WTC11 (cell line): ENCODE data around the gene STX8. TPM values are rescaled to one million over a fixed set of nuclear protein-coding genes. Genes with fewer than 3 reads are reported as not detected.

Experiments
- ATAC-seq: fragments of 200-7000 bp; cut with Tn5 transposase; 2 replicates; pipeline ENCODE4 v1.10.0; 2021; ENCODE audit warnings: mild to moderate bottlenecking, moderate library complexity
- CTCF ChIA-PET: fragments of 300-600 bp; sonication (Branson Sonifier 250); formaldehyde crosslinking; loops from one replicate; lab custom pipeline; 2021; ENCODE audit warnings: antibody characterized with exemption; lab: Charles Lee
- POLR2A ChIA-PET: fragments of 350-600 bp; sonication (Branson Sonifier 250); formaldehyde crosslinking; loops from one replicate; lab custom pipeline; 2021; ENCODE audit warnings: antibody characterized with exemption; lab: Charles Lee
- DNase-seq: peaks from one replicate; pipeline ENCODE4 v3.0.0; 2021; ENCODE audit warnings: low spot score
- H3K27ac Mint-ChIP-seq: 2 replicates; pipeline ENCODE4 v1.8.0; 2021; ENCODE audit warnings: mixed read lengths
- H3K27me3 Mint-ChIP-seq: 2 replicates; pipeline ENCODE4 v1.8.0; 2021; ENCODE audit warnings: low read depth, mild to moderate bottlenecking, moderate library complexity, mixed read lengths
- H3K36me3 Mint-ChIP-seq: 2 replicates; pipeline ENCODE4 v1.8.0; 2021; ENCODE audit warnings: mixed read lengths
- H3K4me1 Mint-ChIP-seq: 2 replicates; pipeline ENCODE4 v1.8.0; 2022; ENCODE audit warnings: mixed read lengths
- H3K4me3 Mint-ChIP-seq: 2 replicates; pipeline ENCODE4 v1.8.0; 2021; ENCODE audit warnings: mild to moderate bottlenecking, moderate library complexity, mixed read lengths
- H3K9me3 Mint-ChIP-seq: 2 replicates; pipeline ENCODE4 v1.8.0; 2021; ENCODE audit warnings: mixed read lengths
- CREM ChIP-seq: sonication (generic); formaldehyde crosslinking; IDR thresholded peaks from 2 replicates; pipeline ENCODE4 v1.8.1; 2022; ENCODE audit warnings: mild to moderate bottlenecking, missing genetic modification reagents, moderate library complexity
- ELF4 ChIP-seq: sonication (generic); formaldehyde crosslinking; IDR thresholded peaks from 2 replicates; pipeline ENCODE4 v1.8.1; 2022; ENCODE audit warnings: low read depth, mild to moderate bottlenecking, moderate library complexity, missing genetic modification reagents
- GTF2I ChIP-seq: fragments of 250-450 bp; sonication (Bioruptor Pico); conservative IDR thresholded peaks from 2 replicates; pipeline ENCODE4 v1.4.0; 2021; ENCODE audit warnings: mild to moderate bottlenecking
- JUN ChIP-seq: sonication (generic); formaldehyde crosslinking; IDR thresholded peaks from 2 replicates; pipeline ENCODE4 v1.8.0; 2023; ENCODE audit warnings: mild to moderate bottlenecking, missing genetic modification reagents
- MXD4 ChIP-seq: fragments of 250-450 bp; sonication (Bioruptor Pico); IDR thresholded peaks from 2 replicates; pipeline ENCODE4 v1.8.0; 2021; ENCODE audit warnings: mild to moderate bottlenecking, moderate library complexity, borderline replicate concordance
- MYBL2 ChIP-seq: sonication (generic); formaldehyde crosslinking; IDR thresholded peaks from 2 replicates; pipeline ENCODE4 v1.8.1; 2023; ENCODE audit warnings: mild to moderate bottlenecking, moderate library complexity, missing genetic modification reagents
- NR3C1 ChIP-seq: sonication (generic); formaldehyde crosslinking; conservative IDR thresholded peaks from 2 replicates; pipeline ENCODE4 v1.8.1; 2023; ENCODE audit warnings: low read depth, mild to moderate bottlenecking, missing genetic modification reagents
- SMAD4 ChIP-seq: sonication (generic); formaldehyde crosslinking; IDR thresholded peaks from 2 replicates; pipeline ENCODE4 v1.8.0; 2022; ENCODE audit warnings: mild to moderate bottlenecking, missing genetic modification reagents
- SOX15 ChIP-seq: fragments of 250-450 bp; sonication (Bioruptor Pico); IDR thresholded peaks from 2 replicates; pipeline ENCODE4 v1.9.0; 2021; ENCODE audit warnings: mild to moderate bottlenecking
- SP1 ChIP-seq: sonication (generic); formaldehyde crosslinking; conservative IDR thresholded peaks from 2 replicates; pipeline ENCODE4 v1.8.1; 2022; ENCODE audit warnings: missing genetic modification reagents
- TEAD1 ChIP-seq: sonication (generic); formaldehyde crosslinking; IDR thresholded peaks from 2 replicates; pipeline ENCODE4 v1.8.0; 2022; ENCODE audit warnings: mild to moderate bottlenecking, missing genetic modification reagents
- TEAD4 ChIP-seq: sonication (generic); formaldehyde crosslinking; IDR thresholded peaks from 2 replicates; pipeline ENCODE4 v1.8.0; 2022; ENCODE audit warnings: mild to moderate bottlenecking, missing genetic modification reagents
- ZNF219 ChIP-seq: sonication (generic); formaldehyde crosslinking; IDR thresholded peaks from 2 replicates; pipeline ENCODE4 v1.8.0; 2023; ENCODE audit warnings: missing genetic modification reagents, mild to moderate bottlenecking, borderline replicate concordance
- total RNA-seq: library from RNA; stranded (reverse); gene quantifications from 3 replicates; pipeline ENCODE4 v1.2.3, GENCODE V29; 2021
- TF ChIP-seq, protein P1 (sequence below): fragments of 250-450 bp; sonication (Bioruptor Pico); IDR thresholded peaks from 2 replicates; pipeline ENCODE4 v1.9.0; 2021; ENCODE audit warnings: mild to moderate bottlenecking
- TF ChIP-seq, protein P2 (sequence below): sonication (generic); formaldehyde crosslinking; conservative IDR thresholded peaks from 2 replicates; pipeline ENCODE4 v1.8.1; 2022; ENCODE audit warnings: mild to moderate bottlenecking, missing genetic modification reagents
- TF ChIP-seq, protein P3 (sequence below): sonication (generic); formaldehyde crosslinking; IDR thresholded peaks from 2 replicates; pipeline ENCODE4 v1.8.1; 2022; ENCODE audit warnings: missing genetic modification reagents, borderline replicate concordance
- TF ChIP-seq, protein P4 (sequence below): sonication (generic); formaldehyde crosslinking; IDR thresholded peaks from 2 replicates; pipeline ENCODE4 v1.8.1; 2023; ENCODE audit warnings: mild to moderate bottlenecking, missing genetic modification reagents, moderate library complexity
- TF ChIP-seq, protein P5 (sequence below): sonication (generic); formaldehyde crosslinking; IDR thresholded peaks from 2 replicates; pipeline ENCODE4 v1.8.1; 2022; ENCODE audit warnings: low read depth, mild to moderate bottlenecking, moderate library complexity, missing genetic modification reagents, borderline replicate concordance
- TF ChIP-seq, protein P6 (sequence below): sonication (generic); formaldehyde crosslinking; IDR thresholded peaks from 2 replicates; pipeline ENCODE4 v1.8.0; 2022; ENCODE audit warnings: missing genetic modification reagents

Gene STX8
- total RNA-seq, 1 experiment from 2014 or later, result 39.9 TPM

DNA sequence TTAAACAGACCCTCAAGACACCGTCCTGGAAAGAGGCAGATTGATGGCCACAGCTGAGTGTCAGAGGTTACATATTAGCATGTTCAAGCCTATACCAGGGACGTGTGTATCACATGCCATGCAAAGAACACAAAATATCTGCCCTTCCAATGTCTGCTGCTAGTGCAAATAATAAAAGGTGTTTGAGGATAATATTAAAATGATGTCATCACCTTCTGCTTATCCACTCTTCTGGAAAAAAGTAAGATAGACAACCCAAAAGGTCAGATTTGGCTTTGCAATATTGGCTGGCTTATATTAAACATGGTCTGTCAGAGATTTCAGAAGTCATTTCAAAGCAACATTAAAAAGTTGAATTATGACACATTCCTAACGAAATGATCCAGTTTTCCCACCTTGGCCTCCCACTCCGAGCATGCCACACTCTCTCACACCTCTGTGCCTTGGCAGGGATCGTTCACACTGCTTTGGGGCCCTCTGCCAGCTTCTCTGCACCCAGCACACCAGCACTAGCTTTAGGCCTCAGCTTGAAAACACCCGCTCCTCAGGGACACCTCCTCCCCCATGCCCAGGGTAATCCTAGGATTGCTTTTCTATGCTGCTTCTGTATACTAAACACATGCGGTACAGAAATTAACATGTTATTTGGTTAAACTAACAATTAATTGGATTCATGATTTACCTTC is 306.1 kb downstream of the STX8 start:
- CTCF ChIA-PET, result no interaction called here
- ATAC-seq, result no peak
- no peak for TF ChIP-seq TEAD4
- TF ChIP-seq, protein P1, sequence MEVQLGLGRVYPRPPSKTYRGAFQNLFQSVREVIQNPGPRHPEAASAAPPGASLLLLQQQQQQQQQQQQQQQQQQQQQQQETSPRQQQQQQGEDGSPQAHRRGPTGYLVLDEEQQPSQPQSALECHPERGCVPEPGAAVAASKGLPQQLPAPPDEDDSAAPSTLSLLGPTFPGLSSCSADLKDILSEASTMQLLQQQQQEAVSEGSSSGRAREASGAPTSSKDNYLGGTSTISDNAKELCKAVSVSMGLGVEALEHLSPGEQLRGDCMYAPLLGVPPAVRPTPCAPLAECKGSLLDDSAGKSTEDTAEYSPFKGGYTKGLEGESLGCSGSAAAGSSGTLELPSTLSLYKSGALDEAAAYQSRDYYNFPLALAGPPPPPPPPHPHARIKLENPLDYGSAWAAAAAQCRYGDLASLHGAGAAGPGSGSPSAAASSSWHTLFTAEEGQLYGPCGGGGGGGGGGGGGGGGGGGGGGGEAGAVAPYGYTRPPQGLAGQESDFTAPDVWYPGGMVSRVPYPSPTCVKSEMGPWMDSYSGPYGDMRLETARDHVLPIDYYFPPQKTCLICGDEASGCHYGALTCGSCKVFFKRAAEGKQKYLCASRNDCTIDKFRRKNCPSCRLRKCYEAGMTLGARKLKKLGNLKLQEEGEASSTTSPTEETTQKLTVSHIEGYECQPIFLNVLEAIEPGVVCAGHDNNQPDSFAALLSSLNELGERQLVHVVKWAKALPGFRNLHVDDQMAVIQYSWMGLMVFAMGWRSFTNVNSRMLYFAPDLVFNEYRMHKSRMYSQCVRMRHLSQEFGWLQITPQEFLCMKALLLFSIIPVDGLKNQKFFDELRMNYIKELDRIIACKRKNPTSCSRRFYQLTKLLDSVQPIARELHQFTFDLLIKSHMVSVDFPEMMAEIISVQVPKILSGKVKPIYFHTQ (CRISPR knock-in tag), result no peak
- TF ChIP-seq, protein P2, sequence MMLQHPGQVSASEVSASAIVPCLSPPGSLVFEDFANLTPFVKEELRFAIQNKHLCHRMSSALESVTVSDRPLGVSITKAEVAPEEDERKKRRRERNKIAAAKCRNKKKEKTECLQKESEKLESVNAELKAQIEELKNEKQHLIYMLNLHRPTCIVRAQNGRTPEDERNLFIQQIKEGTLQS (CRISPR knock-in tag), result no peak
- no peak for TF ChIP-seq ZNF219 (CRISPR knock-in tag)
- TF ChIP-seq, protein P3, sequence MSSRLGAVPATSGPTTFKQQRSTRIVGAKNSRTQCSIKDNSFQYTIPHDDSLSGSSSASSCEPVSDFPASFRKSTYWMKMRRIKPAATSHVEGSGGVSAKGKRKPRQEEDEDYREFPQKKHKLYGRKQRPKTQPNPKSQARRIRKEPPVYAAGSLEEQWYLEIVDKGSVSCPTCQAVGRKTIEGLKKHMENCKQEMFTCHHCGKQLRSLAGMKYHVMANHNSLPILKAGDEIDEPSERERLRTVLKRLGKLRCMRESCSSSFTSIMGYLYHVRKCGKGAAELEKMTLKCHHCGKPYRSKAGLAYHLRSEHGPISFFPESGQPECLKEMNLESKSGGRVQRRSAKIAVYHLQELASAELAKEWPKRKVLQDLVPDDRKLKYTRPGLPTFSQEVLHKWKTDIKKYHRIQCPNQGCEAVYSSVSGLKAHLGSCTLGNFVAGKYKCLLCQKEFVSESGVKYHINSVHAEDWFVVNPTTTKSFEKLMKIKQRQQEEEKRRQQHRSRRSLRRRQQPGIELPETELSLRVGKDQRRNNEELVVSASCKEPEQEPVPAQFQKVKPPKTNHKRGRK (CRISPR knock-in tag), result no peak
- TF ChIP-seq, protein P4, sequence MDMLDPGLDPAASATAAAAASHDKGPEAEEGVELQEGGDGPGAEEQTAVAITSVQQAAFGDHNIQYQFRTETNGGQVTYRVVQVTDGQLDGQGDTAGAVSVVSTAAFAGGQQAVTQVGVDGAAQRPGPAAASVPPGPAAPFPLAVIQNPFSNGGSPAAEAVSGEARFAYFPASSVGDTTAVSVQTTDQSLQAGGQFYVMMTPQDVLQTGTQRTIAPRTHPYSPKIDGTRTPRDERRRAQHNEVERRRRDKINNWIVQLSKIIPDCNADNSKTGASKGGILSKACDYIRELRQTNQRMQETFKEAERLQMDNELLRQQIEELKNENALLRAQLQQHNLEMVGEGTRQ (CRISPR knock-in tag), result no peak
- no peak for TF ChIP-seq SP1 (CRISPR knock-in tag)
- TF ChIP-seq ELF4 (CRISPR knock-in tag), result no peak
- TF ChIP-seq, protein P5, sequence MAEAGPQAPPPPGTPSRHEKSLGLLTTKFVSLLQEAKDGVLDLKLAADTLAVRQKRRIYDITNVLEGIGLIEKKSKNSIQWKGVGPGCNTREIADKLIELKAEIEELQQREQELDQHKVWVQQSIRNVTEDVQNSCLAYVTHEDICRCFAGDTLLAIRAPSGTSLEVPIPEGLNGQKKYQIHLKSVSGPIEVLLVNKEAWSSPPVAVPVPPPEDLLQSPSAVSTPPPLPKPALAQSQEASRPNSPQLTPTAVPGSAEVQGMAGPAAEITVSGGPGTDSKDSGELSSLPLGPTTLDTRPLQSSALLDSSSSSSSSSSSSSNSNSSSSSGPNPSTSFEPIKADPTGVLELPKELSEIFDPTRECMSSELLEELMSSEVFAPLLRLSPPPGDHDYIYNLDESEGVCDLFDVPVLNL (CRISPR knock-in tag), result no peak
- TF ChIP-seq MYBL2 (CRISPR knock-in tag), result no peak
- TF ChIP-seq CREM (CRISPR knock-in tag), result no peak
- TF ChIP-seq, protein P6, sequence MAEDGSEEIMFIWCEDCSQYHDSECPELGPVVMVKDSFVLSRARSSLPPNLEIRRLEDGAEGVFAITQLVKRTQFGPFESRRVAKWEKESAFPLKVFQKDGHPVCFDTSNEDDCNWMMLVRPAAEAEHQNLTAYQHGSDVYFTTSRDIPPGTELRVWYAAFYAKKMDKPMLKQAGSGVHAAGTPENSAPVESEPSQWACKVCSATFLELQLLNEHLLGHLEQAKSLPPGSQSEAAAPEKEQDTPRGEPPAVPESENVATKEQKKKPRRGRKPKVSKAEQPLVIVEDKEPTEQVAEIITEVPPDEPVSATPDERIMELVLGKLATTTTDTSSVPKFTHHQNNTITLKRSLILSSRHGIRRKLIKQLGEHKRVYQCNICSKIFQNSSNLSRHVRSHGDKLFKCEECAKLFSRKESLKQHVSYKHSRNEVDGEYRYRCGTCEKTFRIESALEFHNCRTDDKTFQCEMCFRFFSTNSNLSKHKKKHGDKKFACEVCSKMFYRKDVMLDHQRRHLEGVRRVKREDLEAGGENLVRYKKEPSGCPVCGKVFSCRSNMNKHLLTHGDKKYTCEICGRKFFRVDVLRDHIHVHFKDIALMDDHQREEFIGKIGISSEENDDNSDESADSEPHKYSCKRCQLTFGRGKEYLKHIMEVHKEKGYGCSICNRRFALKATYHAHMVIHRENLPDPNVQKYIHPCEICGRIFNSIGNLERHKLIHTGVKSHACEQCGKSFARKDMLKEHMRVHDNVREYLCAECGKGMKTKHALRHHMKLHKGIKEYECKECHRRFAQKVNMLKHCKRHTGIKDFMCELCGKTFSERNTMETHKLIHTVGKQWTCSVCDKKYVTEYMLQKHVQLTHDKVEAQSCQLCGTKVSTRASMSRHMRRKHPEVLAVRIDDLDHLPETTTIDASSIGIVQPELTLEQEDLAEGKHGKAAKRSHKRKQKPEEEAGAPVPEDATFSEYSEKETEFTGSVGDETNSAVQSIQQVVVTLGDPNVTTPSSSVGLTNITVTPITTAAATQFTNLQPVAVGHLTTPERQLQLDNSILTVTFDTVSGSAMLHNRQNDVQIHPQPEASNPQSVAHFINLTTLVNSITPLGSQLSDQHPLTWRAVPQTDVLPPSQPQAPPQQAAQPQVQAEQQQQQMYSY (CRISPR knock-in tag), result no peak
- no peak for TF ChIP-seq MXD4 (CRISPR knock-in tag)
- TF ChIP-seq NR3C1 (CRISPR knock-in tag), result no peak
- no peak for TF ChIP-seq SMAD4 (CRISPR knock-in tag)
- TF ChIP-seq GTF2I (CRISPR knock-in tag), result no peak
- TF ChIP-seq TEAD1 (CRISPR knock-in tag), result no peak
- no peak for TF ChIP-seq SOX15 (CRISPR knock-in tag)
- TF ChIP-seq JUN, result no peak
- TF ChIP-seq, all 79 proteins: peak for 0
- POLR2A ChIA-PET, result no interaction called here
- no peak overlapping the region for H3K27ac Mint-ChIP-seq
- H3K9me3 Mint-ChIP-seq, result no peaks in the 10 kb centered on the region
- no peaks in the 10 kb centered on the region for H3K27me3 Mint-ChIP-seq
- H3K36me3 Mint-ChIP-seq, result no peaks in the 10 kb centered on the region
- H3K4me3 Mint-ChIP-seq, result no peak overlapping the region
- H3K4me1 Mint-ChIP-seq, result peaks cover 7% of the 10 kb centered on the region
- DNase-seq, result no peak
